NK-92 (cell line): ENCODE measurements around the gene TOM1L2.
"Not testable (repeated sequence)": the region's sequence is repeated elsewhere in the genome, so short reads cannot be mapped to it uniquely, and the experiment has no call there.

Experiments used
- DNase-seq: peaks from one replicate; lab custom pipeline; 2025; ENCODE audit not compliant: unreplicated experiment; lab: John Stamatoyannopoulos, UW

TOM1L2 gene

GRCh38 chr17:17944743-17945142 is 27.5 kb downstream of the TOM1L2 start:
- DNase-seq = no peak

GRCh38 chr17:17944242-17944641 is 28.0 kb downstream of the TOM1L2 start:
- DNase-seq = no peak

- no peak for DNase-seq
Observed at GRCh38 chr17:17943281-17943984, 28.8 kb downstream of the TOM1L2 start.

- no peak for DNase-seq
Observed at GRCh38 chr17:17942846-17943245, 29.4 kb downstream of the TOM1L2 start.

- no peak for DNase-seq
Observed at GRCh38 chr17:17941015-17941414, 31.2 kb downstream of the TOM1L2 start.

- DNase-seq = no peak
Observed at GRCh38 chr17:17940441-17940911, 31.7 kb downstream of the TOM1L2 start.

- DNase-seq = not testable (repeated sequence)
Observed at GRCh38 chr17:17939941-17940340, 32.3 kb downstream of the TOM1L2 start.

GRCh38 chr17:17938388-17939107 is 33.7 kb downstream of the TOM1L2 start:
- no peak for DNase-seq

- no peak for DNase-seq
Observed at GRCh38 chr17:17937958-17938357, 34.2 kb downstream of the TOM1L2 start.

- no peak for DNase-seq
Observed at GRCh38 chr17:17937201-17937853, 34.9 kb downstream of the TOM1L2 start.

- DNase-seq = no peak
Observed at GRCh38 chr17:17935321-17936271, 36.6 kb downstream of the TOM1L2 start.

GRCh38 chr17:17934806-17935205 is 37.4 kb downstream of the TOM1L2 start:
- DNase-seq = no peak

GRCh38 chr17:17934214-17934613 is 38.0 kb downstream of the TOM1L2 start:
- no peak for DNase-seq

GRCh38 chr17:17933775-17934174 is 38.4 kb downstream of the TOM1L2 start:
- DNase-seq = no peak

GRCh38 chr17:17931159-17931558 is 41.0 kb downstream of the TOM1L2 start:
- DNase-seq = no peak

GRCh38 chr17:17930674-17931073 is 41.5 kb downstream of the TOM1L2 start:
- no peak for DNase-seq

- no peak for DNase-seq
Observed at GRCh38 chr17:17929655-17930380, 42.4 kb downstream of the TOM1L2 start.

- no peak for DNase-seq
Observed at GRCh38 chr17:17928398-17929287, 43.6 kb downstream of the TOM1L2 start.

- DNase-seq = no peak
Observed at GRCh38 chr17:17926840-17927449, 45.3 kb downstream of the TOM1L2 start.
